Left lung (tissue), 10 donors: Measurements from ENCODE around the gene UXS1. TPM values are rescaled to one million over a fixed set of nuclear protein-coding genes. Genes with fewer than 3 reads are reported as not detected.

Experiments
- ATAC-seq: fragments of 200-7000 bp; cut with Tn5 transposase; one replicate; pipeline ENCODE4 v1.9.1; 2020; ENCODE audit warnings: moderate library complexity
- DNase-seq, 4 donors: peaks; one replicate each; pipeline ENCODE4 v3.0.0-alpha.2; 2013 to 2020
- H3K27ac ChIP-seq, 2 donors: fragments of 200-600 bp; sonication (generic) in 1 of 2; one replicate each; pipeline versions ENCODE4 v1.5.0 to v1.8.0; 2020 to 2021
- H3K27me3 ChIP-seq, 2 donors: fragments of 200-600 bp; sonication (generic) in 1 of 2; one replicate each; pipeline versions ENCODE4 v1.5.0 to v1.8.0; 2020 to 2021
- H3K36me3 ChIP-seq, 2 donors: fragments of 200-600 bp; sonication (generic) in 1 of 2; one replicate each; pipeline versions ENCODE4 v1.5.0 to v1.8.0; 2020 to 2021
- H3K4me1 ChIP-seq, 2 donors: fragments of 200-600 bp; one replicate each; pipeline ENCODE4 v1.8.0; 2021
- H3K4me3 ChIP-seq, 2 donors: fragments of 200-600 bp; sonication (generic) in 1 of 2; one replicate each; pipeline versions ENCODE4 v1.5.0 to v1.8.0; 2020 to 2021; ENCODE audit warnings: mild to moderate bottlenecking in 1 of 2
- H3K9me3 ChIP-seq, 2 donors: fragments of 200-600 bp; sonication (generic) in 1 of 2; one replicate each; pipeline versions ENCODE4 v1.5.0 to v1.8.0; 2020 to 2021
- intact Hi-C, 2 donors: fragments of 100-400 bp; cut with DNase I; formaldehyde crosslinking; loops; one replicate each; pipeline versions ENCODE4 v1.11.2 to v1.14.2; 2022
- polyA plus RNA-seq, 6 donors: library from polyadenylated mRNA; unstranded; fragments of 120-200 nt; gene quantifications; one replicate each; pipeline ENCODE4 v1.2.1, GENCODE V29; 2013; ENCODE audit not compliant: insufficient read length in 6 of 6
- total RNA-seq, 2 donors: library from RNA; stranded (reverse); fragmentation: NEBNext Ultra II Directional; extraction: Animal tissue kit (Norgen Biotek cat#: 25700); gene quantifications; one replicate each; pipeline ENCODE4 v1.2.1, GENCODE V29; 2021
- TF ChIP-seq, protein P1 (sequence below), 2 donors: fragments of 200-600 bp; sonication (generic) in 1 of 2; IDR thresholded peaks; one replicate each; pipeline versions ENCODE4 v1.5.0 to v1.8.0; 2021; ENCODE audit warnings: antibody characterized with exemption in 2 of 2
- donor health status: DM: no; HTN: yes; CAD: no.
- donor health status: DM: no; HTN: no; CAD: no.

The UXS1 gene
- total and polyA plus RNA-seq, 8 donors: 46.9 to 98.5 (median 87.4) TPM

GRCh38 chr2:106117347-106117746 is 76.8 kb downstream of the UXS1 start:
- DNase-seq: no peak
- Histone ChIP-seq H3K27ac (no peak overlapping the region), H3K4me3 (no peak overlapping the region), H3K9me3 (no peaks in the 10 kb centered on the region), H3K4me1 (peaks cover 0 to 4% of the 10 kb centered on the region in 2 donors), H3K27me3 (no peaks in the 10 kb centered on the region), H3K36me3 (peaks cover 0 to 57% of the 10 kb centered on the region in 2 donors)
- no peak for ATAC-seq
- intact Hi-C loops: no loop called here
- TF ChIP-seq, protein P1, sequence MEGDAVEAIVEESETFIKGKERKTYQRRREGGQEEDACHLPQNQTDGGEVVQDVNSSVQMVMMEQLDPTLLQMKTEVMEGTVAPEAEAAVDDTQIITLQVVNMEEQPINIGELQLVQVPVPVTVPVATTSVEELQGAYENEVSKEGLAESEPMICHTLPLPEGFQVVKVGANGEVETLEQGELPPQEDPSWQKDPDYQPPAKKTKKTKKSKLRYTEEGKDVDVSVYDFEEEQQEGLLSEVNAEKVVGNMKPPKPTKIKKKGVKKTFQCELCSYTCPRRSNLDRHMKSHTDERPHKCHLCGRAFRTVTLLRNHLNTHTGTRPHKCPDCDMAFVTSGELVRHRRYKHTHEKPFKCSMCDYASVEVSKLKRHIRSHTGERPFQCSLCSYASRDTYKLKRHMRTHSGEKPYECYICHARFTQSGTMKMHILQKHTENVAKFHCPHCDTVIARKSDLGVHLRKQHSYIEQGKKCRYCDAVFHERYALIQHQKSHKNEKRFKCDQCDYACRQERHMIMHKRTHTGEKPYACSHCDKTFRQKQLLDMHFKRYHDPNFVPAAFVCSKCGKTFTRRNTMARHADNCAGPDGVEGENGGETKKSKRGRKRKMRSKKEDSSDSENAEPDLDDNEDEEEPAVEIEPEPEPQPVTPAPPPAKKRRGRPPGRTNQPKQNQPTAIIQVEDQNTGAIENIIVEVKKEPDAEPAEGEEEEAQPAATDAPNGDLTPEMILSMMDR (IDR thresholded peaks at IDR 0.05): no peak

DNA sequence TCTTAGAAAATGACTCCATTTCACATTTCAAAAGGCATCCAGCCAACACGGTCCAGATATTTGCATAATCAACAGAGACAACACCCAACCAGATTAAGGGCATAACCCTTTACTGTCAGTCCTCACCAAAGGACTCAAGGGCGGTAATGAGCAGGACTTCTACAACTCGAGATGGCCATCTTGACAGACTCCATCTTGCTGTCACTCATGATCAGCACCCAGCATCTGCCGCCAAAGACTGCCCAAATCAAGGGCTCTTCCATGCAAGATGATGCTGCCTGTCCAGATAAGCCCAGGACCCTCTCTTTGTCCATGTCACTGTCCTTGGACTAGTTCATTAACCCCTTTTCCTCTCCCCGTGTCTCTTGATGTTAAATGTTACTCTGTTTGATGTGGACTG is 77.9 kb downstream of the UXS1 start:
- no peaks in the 10 kb centered on the region for H3K27me3 ChIP-seq
- H3K27ac ChIP-seq: no peak overlapping the region
- no peaks in the 10 kb centered on the region for H3K9me3 ChIP-seq
- ATAC-seq (no peak), DNase-seq (no peak)
- peaks cover 0 to 59% of the 10 kb centered on the region in 2 donors for H3K36me3 ChIP-seq
- TF ChIP-seq, protein P1 (IDR thresholded peaks at IDR 0.05): no peak
- peaks cover 0 to 4% of the 10 kb centered on the region in 2 donors for H3K4me1 ChIP-seq
- intact Hi-C loops: no loop called here
- no peak overlapping the region for H3K4me3 ChIP-seq

GRCh38 chr2:106115665-106116064 is 78.4 kb downstream of the UXS1 start:
- no peak overlapping the region for H3K27ac ChIP-seq
- peaks cover 0 to 4% of the 10 kb centered on the region in 2 donors for H3K4me1 ChIP-seq
- peaks cover 0 to 61% of the 10 kb centered on the region in 2 donors for H3K36me3 ChIP-seq
- no peak for ATAC-seq
- no peak overlapping the region for H3K4me3 ChIP-seq
- no peak for DNase-seq
- TF ChIP-seq, protein P1 (IDR thresholded peaks at IDR 0.05): no peak
- H3K9me3 ChIP-seq: no peaks in the 10 kb centered on the region
- intact Hi-C loops: no loop called here
- H3K27me3 ChIP-seq: no peaks in the 10 kb centered on the region

- TF ChIP-seq, protein P1 (IDR thresholded peaks at IDR 0.05): no peak
- no peak for DNase-seq
- Histone ChIP-seq H3K27ac (no peak overlapping the region), H3K4me3 (no peak overlapping the region), H3K36me3 (peaks cover 0 to 61% of the 10 kb centered on the region in 2 donors), H3K4me1 (peaks cover 0 to 4% of the 10 kb centered on the region in 2 donors), H3K9me3 (no peaks in the 10 kb centered on the region), H3K27me3 (no peaks in the 10 kb centered on the region)
- intact Hi-C loops: no loop called here
- no peak for ATAC-seq
These were observed 78.9 kb downstream of the UXS1 start for GRCh38 chr2:106115250-106115649.

- H3K27ac ChIP-seq: peak overlapping the region; percentile 51 to 80
- TF ChIP-seq, protein P1 (IDR thresholded peaks at IDR 0.05): no peak
- intact Hi-C loops: no loop called here
- no peaks in the 10 kb centered on the region for H3K27me3 ChIP-seq
- ATAC-seq: peak; percentile 37
- H3K4me3 ChIP-seq: no peak overlapping the region
- peaks cover 0 to 4% of the 10 kb centered on the region in 2 donors for H3K4me1 ChIP-seq
- peaks cover 0 to 61% of the 10 kb centered on the region in 2 donors for H3K36me3 ChIP-seq
- no peaks in the 10 kb centered on the region for H3K9me3 ChIP-seq
- DNase-seq: no peak
These were observed 79.9 kb downstream of the UXS1 start for GRCh38 chr2:106114166-106114565.
